Thyroid gland (tissue), 4 donors: ENCODE results near the gene TLE6. TPM values are rescaled to one million over a fixed set of nuclear protein-coding genes. Genes with fewer than 3 reads are reported as not detected.
A peak's percentile ranks its signal among the peaks of the same experiment; 100 is the strongest.
"Not testable (repeated sequence)": the region's sequence is repeated elsewhere in the genome, so short reads cannot be mapped to it uniquely, and the experiment has no call there.

ENCODE experiments used
- DNase-seq, 2 donors: peaks; one replicate each; pipeline ENCODE4 v3.0.0-alpha.2; 2019
- H3K27ac ChIP-seq, 3 donors: fragments of 200-600 bp; sonication (generic); 1 replicate in 2 of 3; 2 replicates in 1 of 3; pipeline ENCODE4 v1.5.1; 2016 to 2019; ENCODE audit warnings: mild to moderate bottlenecking in 1 of 3, moderate library complexity in 1 of 3
- H3K27me3 ChIP-seq: fragments of 200-600 bp; sonication (generic); one replicate; pipeline ENCODE4 v1.5.1; 2019
- H3K36me3 ChIP-seq, 2 donors: fragments of 200-600 bp; sonication (generic); one replicate each; pipeline ENCODE4 v1.5.1; 2016 to 2019
- H3K4me1 ChIP-seq, 2 donors: fragments of 200-600 bp; sonication (generic); one replicate each; pipeline ENCODE4 v1.5.1; 2017 to 2019
- H3K4me3 ChIP-seq, 3 donors: fragments of 200-600 bp; sonication (generic); replicated peaks in 1 of 3; 1 replicate in 2 of 3; 2 replicates in 1 of 3; pipeline ENCODE4 v1.5.1; 2016; ENCODE audit warnings: mild to moderate bottlenecking in 1 of 3
- H3K9me3 ChIP-seq: fragments of 200-600 bp; sonication (generic); one replicate; pipeline ENCODE4 v1.5.1; 2017
- CTCF ChIP-seq, 6 experiments: fragments of 200-600 bp in 3 of 6; fragments of 450-650 bp in 3 of 6; sonication (generic) in 3 of 6; IDR thresholded peaks; one replicate each; pipeline ENCODE4 v1.5.1; 2016 to 2019; ENCODE audit warnings: antibody characterized with exemption in 6 of 6, mild to moderate bottlenecking in 2 of 6, inconsistent platforms in 1 of 6, moderate library complexity in 1 of 6
- POLR2A ChIP-seq, 2 donors: fragments of 450-650 bp; IDR thresholded peaks; one replicate each; pipeline ENCODE4 v1.6.1; 2017; ENCODE audit warnings: antibody characterized with exemption in 2 of 2, mild to moderate bottlenecking in 2 of 2, moderate library complexity in 1 of 2
- WGBS, 2 donors: methylation state at CpG; one replicate each; pipeline ENCODE4 v1.1.5; 2017; 5-methylcytosine and 5-hydroxymethylcytosine counted together
- intact Hi-C: fragments of 100-400 bp; cut with DNase I; formaldehyde crosslinking; loops from one replicate; pipeline ENCODE4 v1.15.1; 2023
- total RNA-seq, 4 donors: library from RNA; depleted of rRNA; stranded (reverse); fragments of >200 nt; gene quantifications; one replicate each; pipeline ENCODE4 v1.2.3, GENCODE V29; 2016

Gene TLE6
- total RNA-seq, 4 donors from 2014 or later, result 2.4 to 20.7 (median 11.6) TPM

GRCh38 chr19:2986951-2987524, 9.7 kb downstream of the TLE6 start:
- Histone ChIP-seq H3K9me3 (no peaks in the 10 kb centered on the region), H3K4me1 (peaks cover 31 to 37% of the 10 kb centered on the region in 2 donors), H3K27ac (peak overlapping the region in 2 of 3 donors; percentile 9 to 17), H3K36me3 (no peaks in the 10 kb centered on the region), H3K27me3 (no peaks in the 10 kb centered on the region), H3K4me3 (no peak overlapping the region)
- TF ChIP-seq POLR2A (IDR thresholded peaks at IDR 0.05) (no peak), CTCF (IDR thresholded peaks at IDR 0.05) (no peak)
- peak; percentile 61 to 63 for DNase-seq
- 17 to 18% methylated on average over 3 to 15 of the region's 20 CpGs for WGBS, 2 donors
- intact Hi-C loops, result loop anchor here (5.0 kb wide), 1 partner anchor 40 kb away; the partner anchor contains the start of gene TLE2

GRCh38 chr19:2987797-2988196, 10.4 kb downstream of the TLE6 start:
- H3K4me3 ChIP-seq, result no peak overlapping the region
- H3K9me3 ChIP-seq, result no peaks in the 10 kb centered on the region
- H3K4me1 ChIP-seq, result peaks cover 27 to 32% of the 10 kb centered on the region in 2 donors
- no peak for DNase-seq
- WGBS, 2 donors, result 77 to 83% methylated on average over 9 to 10 of the region's 12 CpGs
- TF ChIP-seq CTCF (IDR thresholded peaks at IDR 0.05) (no peak), POLR2A (IDR thresholded peaks at IDR 0.05) (no peak)
- H3K27ac ChIP-seq, result peak overlapping the region in 1 of 3 donors; percentile 9
- H3K36me3 ChIP-seq, result no peaks in the 10 kb centered on the region
- H3K27me3 ChIP-seq, result no peaks in the 10 kb centered on the region
- intact Hi-C loops, result loop anchor here (5.0 kb wide), 1 partner anchor 40 kb away; the partner anchor contains the start of gene TLE2

- no peak for DNase-seq
- no peaks in the 10 kb centered on the region for H3K9me3 ChIP-seq
- TF ChIP-seq CTCF (IDR thresholded peaks at IDR 0.05) (no peak), POLR2A (IDR thresholded peaks at IDR 0.05) (no peak)
- H3K27me3 ChIP-seq, result no peaks in the 10 kb centered on the region
- H3K4me3 ChIP-seq, result no peak overlapping the region
- no peak overlapping the region for H3K27ac ChIP-seq
- intact Hi-C loops, result loop anchor here (5.0 kb wide), 1 partner anchor 39 kb away; the partner anchor contains the start of gene TLE2
- H3K4me1 ChIP-seq, result peaks cover 19 to 24% of the 10 kb centered on the region in 2 donors
- no peaks in the 10 kb centered on the region for H3K36me3 ChIP-seq
- WGBS, 2 donors, result 96% methylated on average over 3 of the region's 3 CpGs
Measured at GRCh38 chr19:2988568-2988967, 11.2 kb downstream of the TLE6 start.

- intact Hi-C loops, result loop anchor here (5.0 kb wide), 1 partner anchor 38 kb away; the partner anchor contains the start of gene TLE2
- Histone ChIP-seq H3K36me3 (no peaks in the 10 kb centered on the region), H3K9me3 (no peaks in the 10 kb centered on the region), H3K27ac (no peak overlapping the region), H3K4me1 (peaks cover 11 to 16% of the 10 kb centered on the region in 2 donors), H3K4me3 (no peak overlapping the region), H3K27me3 (no peaks in the 10 kb centered on the region)
- no peak for DNase-seq
- WGBS, 2 donors, result 94 to 95% methylated on average over 15 of the region's 15 CpGs
- TF ChIP-seq CTCF (IDR thresholded peaks at IDR 0.05) (no peak), POLR2A (IDR thresholded peaks at IDR 0.05) (no peak)
Measured at GRCh38 chr19:2989236-2989946, 12.0 kb downstream of the TLE6 start.

GRCh38 chr19:2992333-2992732, 15.0 kb downstream of the TLE6 start:
- intact Hi-C loops, DNase-seq, H3K27ac ChIP-seq, H3K9me3 ChIP-seq, H3K4me1 ChIP-seq, H3K36me3 ChIP-seq, H3K27me3 ChIP-seq, H3K4me3 ChIP-seq: not testable (repeated sequence)
- WGBS, 2 donors, result 93% methylated on average over 11 of the region's 11 CpGs
